Measurements from ENCODE around the gene VSIG8.

GRCh38 chr1:159895286-159895685, 32.8 kb upstream of the VSIG8 start:
- TF ChIP-seq EZH2 (IDR thresholded peaks at IDR 0.05): no peak
- TF ChIP-seq FOXP2 (optimal IDR thresholded peaks at IDR 0.05; ENCODE audit: control extremely low read depth, extremely low read length, insufficient read depth): no peak
- no peak for TF ChIP-seq POLR2AphosphoS5 (IDR thresholded peaks at IDR 0.05; ENCODE audit: borderline replicate concordance, low read depth, low read length)

All from SK-N-MC (cell line).